ENCODE measurements around the gene ZBTB2.

ZBTB2 gene

DNA sequence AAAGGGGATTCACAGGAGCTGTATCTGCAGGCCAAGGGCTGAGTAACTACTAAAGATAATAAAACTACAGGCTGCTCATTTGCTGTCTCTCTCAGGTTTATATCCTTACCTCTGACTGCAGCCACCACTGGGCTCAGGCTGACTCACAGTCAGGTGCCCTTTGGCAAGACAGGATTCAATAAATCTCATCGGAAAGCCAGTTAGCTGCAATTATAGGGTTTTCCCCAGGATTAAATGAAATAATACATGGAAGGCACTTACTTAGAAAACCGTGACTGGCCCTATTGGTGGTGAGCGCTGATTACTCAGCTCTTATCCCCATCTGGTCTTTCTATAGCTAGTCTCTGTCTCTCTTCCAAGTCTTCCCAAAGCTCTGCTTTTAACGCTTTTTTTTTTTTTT is 34.2 kb upstream of the ZBTB2 start:
- no peak for TF ChIP-seq CTCF (IDR thresholded peaks at IDR 0.05; ENCODE audit: insufficient read depth, low read length, poor library complexity, severe bottlenecking)
- no peaks in the 10 kb centered on the region for H3K27me3 ChIP-seq (replicated peaks; ENCODE audit: control insufficient read depth, insufficient read depth, low read length)
- no peak for DNase-seq (ENCODE audit: extremely low read depth, insufficient read length)
- H3K4me3 ChIP-seq (replicated peaks; ENCODE audit: low read depth, low read length), result no peak overlapping the region
- H3K36me3 ChIP-seq (ENCODE audit: control insufficient read depth, insufficient read depth, low read length), result peaks cover 6% of the 10 kb centered on the region

GRCh38 chr6:151422981-151423380 is 31.6 kb upstream of the ZBTB2 start:
- DNase-seq (ENCODE audit: extremely low read depth, insufficient read length), result no peak
- TF ChIP-seq CTCF (IDR thresholded peaks at IDR 0.05; ENCODE audit: insufficient read depth, low read length, poor library complexity, severe bottlenecking), result no peak
- Histone ChIP-seq H3K4me3 (replicated peaks; ENCODE audit: low read depth, low read length) (no peak overlapping the region), H3K36me3 (ENCODE audit: control insufficient read depth, insufficient read depth, low read length) (peaks cover 5% of the 10 kb centered on the region), H3K27me3 (replicated peaks; ENCODE audit: control insufficient read depth, insufficient read depth, low read length) (no peaks in the 10 kb centered on the region)

DNA sequence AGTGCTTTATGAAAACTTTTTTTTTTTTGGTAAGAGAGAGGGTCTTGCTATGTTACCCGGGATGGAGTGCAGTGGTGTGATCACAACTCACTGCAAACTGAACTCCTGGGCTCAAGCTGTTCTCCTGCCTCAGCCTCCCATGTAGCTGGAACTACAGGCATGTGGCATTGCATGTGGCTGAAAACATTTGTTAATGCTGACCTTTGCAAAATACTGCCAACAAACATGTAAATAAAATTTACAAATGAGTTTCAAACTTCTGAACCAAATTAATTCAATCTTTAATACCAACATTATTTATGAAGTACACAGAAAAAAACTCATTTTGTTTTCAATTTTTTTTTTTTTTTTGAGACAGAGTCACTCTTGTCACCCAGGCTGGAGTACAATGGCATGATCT is 26.1 kb upstream of the ZBTB2 start:
- Histone ChIP-seq H3K36me3 (ENCODE audit: control insufficient read depth, insufficient read depth, low read length) (peaks cover 14% of the 10 kb centered on the region), H3K4me3 (replicated peaks; ENCODE audit: low read depth, low read length) (no peak overlapping the region)
- no peak for DNase-seq (ENCODE audit: extremely low read depth, insufficient read length)

GRCh38 chr6:151414641-151415260 is 23.4 kb upstream of the ZBTB2 start:
- H3K27me3 ChIP-seq (replicated peaks; ENCODE audit: control insufficient read depth, insufficient read depth, low read length), result no peaks in the 10 kb centered on the region
- H3K4me3 ChIP-seq (replicated peaks; ENCODE audit: low read depth, low read length), result no peak overlapping the region
- H3K36me3 ChIP-seq (ENCODE audit: control insufficient read depth, insufficient read depth, low read length), result peaks cover 16% of the 10 kb centered on the region
- no peak for DNase-seq (ENCODE audit: extremely low read depth, insufficient read length)
- TF ChIP-seq CTCF (IDR thresholded peaks at IDR 0.05; ENCODE audit: insufficient read depth, low read length, poor library complexity, severe bottlenecking), result no peak

More for the DNA sequence above, 26.1 kb upstream of the ZBTB2 start:
- no peaks in the 10 kb centered on the region for H3K27me3 ChIP-seq (replicated peaks; ENCODE audit: control insufficient read depth, insufficient read depth, low read length)
- TF ChIP-seq CTCF (IDR thresholded peaks at IDR 0.05; ENCODE audit: insufficient read depth, low read length, poor library complexity, severe bottlenecking), result no peak

DNA sequence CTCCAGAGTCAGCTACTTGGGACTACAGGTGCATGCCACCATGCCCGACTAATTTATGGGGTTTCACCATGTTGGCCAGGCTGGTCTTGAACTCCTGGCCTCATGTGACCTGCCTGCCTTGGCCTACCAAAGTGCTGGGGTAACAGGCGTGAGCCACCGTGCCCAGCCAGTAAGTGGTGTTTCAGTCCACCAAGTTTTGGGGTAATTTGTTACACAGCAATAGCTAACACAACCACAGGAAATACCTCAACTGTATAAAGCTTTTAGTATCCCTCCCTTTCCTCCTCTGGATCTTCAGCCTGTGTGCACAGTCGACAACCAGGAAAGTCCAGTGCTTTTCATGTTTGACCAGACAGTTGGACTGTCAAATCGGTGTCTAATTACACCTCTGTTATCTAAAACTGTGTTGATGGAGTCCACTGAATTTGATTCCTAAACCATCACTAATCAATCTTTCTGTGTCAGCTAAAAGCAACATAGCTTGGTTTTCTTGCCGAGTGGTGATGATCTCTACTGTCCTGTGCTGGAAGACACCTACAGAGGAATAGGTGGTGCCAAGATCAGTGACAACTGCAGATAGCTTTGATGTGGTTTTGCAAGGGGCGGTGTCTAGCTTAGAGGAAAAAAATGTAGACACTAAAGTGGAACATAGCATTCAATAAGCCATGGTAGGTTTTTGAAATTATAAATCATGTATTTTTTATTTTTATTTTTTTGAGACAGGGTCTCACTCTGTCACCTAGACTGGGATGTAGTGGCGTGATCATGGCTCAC is 22.2 kb upstream of the ZBTB2 start:
- DNase-seq (ENCODE audit: extremely low read depth, insufficient read length), result no peak
- H3K4me3 ChIP-seq (replicated peaks; ENCODE audit: low read depth, low read length), result no peak overlapping the region
- no peaks in the 10 kb centered on the region for H3K27me3 ChIP-seq (replicated peaks; ENCODE audit: control insufficient read depth, insufficient read depth, low read length)
- TF ChIP-seq CTCF (IDR thresholded peaks at IDR 0.05; ENCODE audit: insufficient read depth, low read length, poor library complexity, severe bottlenecking), result no peak
- peaks cover 18% of the 10 kb centered on the region for H3K36me3 ChIP-seq (ENCODE audit: control insufficient read depth, insufficient read depth, low read length)

All from GM06990 (cell line).